Effector CD4-positive, alpha-beta T cell (primary cell): ENCODE measurements around the gene ELANE.
"Not testable (repeated sequence)": the region's sequence is repeated elsewhere in the genome, so short reads cannot be mapped to it uniquely, and the experiment has no call there.

Source experiments
- DNase-seq: peaks from one replicate; pipeline ENCODE4 v3.0.0-alpha.2; 2020

Gene ELANE

GRCh38 chr19:881385-882071 is 29.4 kb downstream of the ELANE start:
- no peak for DNase-seq

DNA sequence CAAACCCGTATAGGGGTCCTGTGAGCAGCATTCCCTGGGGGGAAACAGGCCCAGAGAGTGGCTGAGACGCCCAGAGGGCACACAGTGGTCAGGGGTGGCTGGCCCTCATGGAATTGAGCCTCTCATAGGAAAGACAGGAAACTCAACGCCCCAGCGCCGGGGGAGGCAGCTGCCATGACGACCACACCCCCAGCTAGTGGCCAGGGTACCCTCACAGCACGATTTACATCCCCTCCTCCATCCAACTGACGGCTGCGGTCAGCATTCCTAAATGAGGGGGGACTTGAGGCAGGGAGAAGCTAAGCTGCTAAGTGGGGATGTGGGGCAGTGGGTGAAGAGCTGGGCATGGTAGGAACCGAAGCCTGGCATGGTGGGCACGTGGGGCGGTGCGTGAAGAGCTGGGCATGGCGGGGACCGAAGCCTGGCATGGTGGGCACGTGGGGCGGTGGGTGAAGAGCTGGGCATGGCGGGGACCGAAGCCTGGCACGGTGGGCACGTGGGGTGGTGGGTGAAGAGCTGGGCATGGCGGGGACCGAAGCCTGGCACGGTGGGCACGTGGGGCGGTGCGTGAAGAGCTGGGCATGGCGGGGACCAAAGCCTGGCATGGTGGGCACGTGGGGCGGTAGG is 30.9 kb downstream of the ELANE start:
- DNase-seq, result no peak

- DNase-seq, result no peak
These were observed 31.6 kb downstream of the ELANE start for GRCh38 chr19:883661-884211.

- no peak for DNase-seq
These were observed 32.5 kb downstream of the ELANE start for GRCh38 chr19:884420-885211.

DNA sequence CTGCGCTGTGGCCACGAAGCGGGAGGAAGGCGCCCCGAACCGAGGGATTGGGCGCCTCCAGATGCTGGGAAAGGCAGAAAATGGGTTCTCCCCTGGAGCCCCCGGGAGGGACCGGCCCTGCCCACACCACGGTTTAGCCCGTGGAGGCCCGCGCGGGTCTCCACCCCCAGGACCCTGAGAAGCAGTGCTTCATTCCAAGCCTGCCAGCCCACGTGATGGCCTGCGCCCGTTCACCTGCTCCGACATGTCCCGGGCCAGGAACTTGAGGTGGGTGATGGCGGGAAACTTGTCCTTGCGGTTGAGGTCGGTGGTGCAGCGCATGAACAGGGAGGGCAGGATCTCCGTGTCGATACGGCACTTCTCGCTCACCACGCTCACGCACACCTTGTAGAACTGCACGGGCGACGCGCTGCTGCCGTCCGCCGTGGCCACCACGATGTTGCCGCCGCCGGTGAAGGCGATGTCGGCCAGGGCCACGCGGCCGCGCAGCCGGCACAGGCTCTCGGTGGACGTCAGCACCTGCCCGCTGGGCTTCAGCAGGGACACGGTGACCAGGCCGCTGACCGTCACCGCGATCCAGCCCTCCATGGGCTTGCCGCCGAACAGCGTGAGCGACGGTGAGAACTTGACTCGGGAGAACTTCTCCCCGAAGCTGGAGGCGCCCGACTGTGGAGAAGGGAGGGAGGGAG is 33.6 kb downstream of the ELANE start:
- DNase-seq, result no peak

DNA sequence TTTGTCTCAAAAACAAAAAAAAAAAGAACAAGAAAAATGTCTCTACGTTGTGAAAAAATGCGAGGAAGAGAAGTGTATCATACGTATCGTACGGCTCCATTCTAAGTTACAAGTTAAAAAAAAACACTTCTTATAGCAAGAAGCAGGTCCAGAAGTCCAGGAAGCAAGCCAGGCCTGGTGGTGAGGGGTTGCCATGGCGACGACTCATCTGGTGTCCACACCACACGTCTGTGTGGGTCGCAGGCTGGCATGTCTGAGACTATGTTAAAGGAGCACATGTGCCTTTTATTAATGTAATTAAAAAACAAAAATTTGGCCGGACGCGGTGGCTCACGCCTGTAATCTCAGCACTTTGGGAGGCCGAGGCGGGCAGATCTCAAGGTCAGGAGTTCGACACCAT is 35.0 kb downstream of the ELANE start:
- DNase-seq, result no peak

DNA sequence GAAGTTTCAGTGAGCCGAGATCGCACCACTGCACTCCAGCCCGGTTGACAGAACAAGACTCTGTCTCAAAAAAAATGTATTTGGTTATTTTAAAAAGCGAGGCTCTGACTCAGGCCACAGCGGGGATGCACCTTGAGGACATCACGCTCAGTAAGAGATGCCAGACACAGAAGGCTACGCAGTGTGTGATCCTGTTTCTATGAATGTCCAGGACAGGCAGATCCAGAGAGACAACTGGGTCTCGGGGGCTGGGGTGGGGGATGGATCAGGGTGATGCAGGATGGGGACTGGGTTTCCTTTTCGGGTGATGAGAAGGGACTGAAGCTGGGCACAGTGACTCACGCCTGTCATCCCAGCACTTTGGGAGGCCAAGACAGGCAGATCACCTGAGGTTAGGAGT is 35.5 kb downstream of the ELANE start:
- DNase-seq, result no peak

- peak; percentile 39 for DNase-seq
These were observed 36.7 kb downstream of the ELANE start for GRCh38 chr19:888581-889385.

GRCh38 chr19:889662-890295 is 37.7 kb downstream of the ELANE start:
- DNase-seq, result no peak

- no peak for DNase-seq
These were observed 38.7 kb downstream of the ELANE start for GRCh38 chr19:890831-891230.

DNA sequence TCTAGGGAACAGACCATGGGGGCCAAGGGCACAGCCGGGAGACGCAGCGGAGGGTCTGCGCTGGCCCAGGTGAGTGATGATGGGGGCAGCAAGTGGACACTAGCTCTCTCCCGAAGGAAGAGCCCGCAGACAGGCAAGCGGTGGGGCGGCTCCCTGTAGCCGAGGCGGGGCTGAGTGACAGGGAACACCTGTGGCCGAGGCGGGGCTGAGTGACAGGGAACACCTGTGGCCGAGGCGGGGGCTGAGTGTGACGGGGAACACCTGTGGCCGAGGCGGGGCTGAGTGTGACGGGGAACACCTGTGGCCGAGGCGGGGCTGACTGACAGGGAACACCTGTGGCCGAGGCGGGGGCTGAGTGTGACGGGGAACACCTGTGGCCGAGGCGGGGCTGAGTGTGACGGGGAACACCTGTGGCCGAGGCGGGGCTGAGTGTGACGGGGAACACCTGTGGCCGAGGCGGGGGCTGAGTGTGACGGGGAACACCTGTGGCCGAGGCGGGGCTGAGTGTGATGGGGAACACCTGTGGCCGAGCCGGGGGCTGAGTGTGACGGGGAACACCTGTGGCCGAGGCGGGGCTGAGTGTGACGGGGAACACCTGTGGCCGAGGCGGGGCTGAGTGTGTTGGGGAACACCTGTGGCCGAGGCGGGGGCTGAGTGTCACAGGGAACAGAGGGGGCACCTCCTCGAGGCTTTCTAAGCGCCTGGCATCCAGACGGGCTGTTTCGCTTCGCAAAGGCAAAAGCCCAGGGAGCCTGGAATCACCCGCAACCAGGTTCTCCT is 39.5 kb downstream of the ELANE start:
- DNase-seq, result not testable (repeated sequence)

- DNase-seq, result no peak
These were observed 40.3 kb downstream of the ELANE start for GRCh38 chr19:892243-892893.

DNA sequence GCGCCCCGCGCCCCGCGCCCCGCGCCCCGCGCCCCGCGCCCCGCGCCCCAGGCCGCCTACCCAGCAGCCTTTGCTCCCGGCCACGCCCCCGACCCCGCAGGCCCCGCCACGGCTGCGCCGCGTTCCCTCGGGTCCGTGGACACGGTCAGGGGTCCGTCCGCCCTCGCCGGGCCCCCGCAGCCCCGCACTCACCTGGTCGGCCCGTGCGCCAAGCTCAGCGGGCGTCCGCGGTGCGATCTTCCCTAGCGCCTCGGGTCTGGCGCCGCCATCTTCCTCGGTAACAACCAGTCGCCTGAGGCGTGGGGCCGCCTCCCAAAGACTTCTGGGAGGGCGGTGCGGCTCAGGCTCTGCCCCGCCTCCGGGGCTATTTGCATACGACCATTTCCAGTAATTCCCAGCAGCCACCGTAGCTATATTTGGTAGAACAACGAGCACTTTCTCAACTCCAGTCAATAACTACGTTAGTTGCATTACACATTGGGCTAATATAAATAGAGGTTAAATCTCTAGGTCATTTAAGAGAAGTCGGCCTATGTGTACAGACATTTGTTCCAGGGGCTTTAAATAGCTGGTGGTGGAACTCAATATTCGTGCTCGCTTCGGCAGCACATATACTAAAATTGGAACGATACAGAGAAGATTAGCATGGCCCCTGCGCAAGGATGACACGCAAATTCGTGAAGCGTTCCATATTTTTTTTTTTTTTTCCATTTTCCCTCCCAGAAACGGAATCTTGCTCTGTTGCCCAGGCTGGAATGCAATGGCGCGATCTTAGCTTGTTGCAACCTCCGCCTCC is 41.0 kb downstream of the ELANE start, which contains the start of the genes MED16 and RNU6-9:
Gene MED16, minus strand, starts transcription at position 294 of the 796 bp plus-strand sequence. CDS start 2,056 bp downstream, outside the sequence.
Gene RNU6-9, plus strand, starts transcription at position 591 of the 796 bp plus-strand sequence.
- DNase-seq, result peak; percentile 87

GRCh38 chr19:896434-896833 is 44.3 kb downstream of the ELANE start:
- no peak for DNase-seq

- no peak for DNase-seq
These were observed 44.9 kb downstream of the ELANE start for GRCh38 chr19:896999-897398.

DNA sequence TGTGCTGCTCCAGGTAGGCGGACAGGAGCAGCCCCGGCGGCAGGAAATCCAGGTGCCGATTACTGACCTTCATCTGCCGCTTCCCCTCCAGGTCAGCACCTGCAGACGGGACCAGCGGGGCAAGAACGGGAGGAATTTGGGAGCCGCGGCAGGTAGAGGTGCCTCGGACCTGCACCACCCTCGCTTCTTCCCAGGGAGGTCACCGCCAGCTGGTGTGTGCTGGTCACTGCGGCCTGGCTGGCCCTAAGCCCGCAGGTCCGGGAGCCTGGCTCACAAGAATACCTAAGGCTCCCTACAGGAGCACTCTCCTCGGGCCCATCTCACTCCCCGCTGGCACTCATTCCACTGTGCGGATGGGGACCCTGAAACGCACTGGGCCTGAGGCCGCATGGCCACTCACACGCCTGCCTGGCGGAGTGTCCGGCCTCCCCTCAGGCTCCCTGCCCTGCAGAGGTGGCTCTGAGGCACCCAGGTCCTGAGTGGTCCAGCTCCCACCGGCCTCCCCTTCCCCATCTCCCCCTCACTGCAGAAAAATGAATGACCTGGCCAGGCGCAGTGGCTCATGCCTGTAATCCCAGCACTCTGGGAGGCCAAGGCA is 45.4 kb downstream of the ELANE start:
- no peak for DNase-seq

DNA sequence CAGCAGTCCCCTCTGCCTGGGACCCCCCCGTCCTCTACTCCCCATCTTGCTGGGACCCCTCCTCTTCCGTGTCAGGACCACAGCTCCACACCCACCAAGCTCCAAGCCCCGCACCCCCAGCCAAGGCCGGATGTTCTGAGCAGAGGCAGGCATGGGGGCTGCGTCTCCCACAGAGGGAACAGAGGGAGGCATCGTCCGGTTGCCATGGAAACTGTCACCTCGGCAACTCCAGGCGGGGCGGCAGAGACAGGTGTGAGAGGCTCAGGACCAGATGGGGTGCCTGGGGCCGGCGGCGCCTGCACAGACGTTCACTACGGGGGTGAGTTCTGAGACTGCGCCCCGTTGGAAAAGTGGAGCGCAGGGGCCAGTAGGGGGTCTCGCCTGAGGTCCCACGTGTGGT is 46.6 kb downstream of the ELANE start:
- DNase-seq, result no peak

DNA sequence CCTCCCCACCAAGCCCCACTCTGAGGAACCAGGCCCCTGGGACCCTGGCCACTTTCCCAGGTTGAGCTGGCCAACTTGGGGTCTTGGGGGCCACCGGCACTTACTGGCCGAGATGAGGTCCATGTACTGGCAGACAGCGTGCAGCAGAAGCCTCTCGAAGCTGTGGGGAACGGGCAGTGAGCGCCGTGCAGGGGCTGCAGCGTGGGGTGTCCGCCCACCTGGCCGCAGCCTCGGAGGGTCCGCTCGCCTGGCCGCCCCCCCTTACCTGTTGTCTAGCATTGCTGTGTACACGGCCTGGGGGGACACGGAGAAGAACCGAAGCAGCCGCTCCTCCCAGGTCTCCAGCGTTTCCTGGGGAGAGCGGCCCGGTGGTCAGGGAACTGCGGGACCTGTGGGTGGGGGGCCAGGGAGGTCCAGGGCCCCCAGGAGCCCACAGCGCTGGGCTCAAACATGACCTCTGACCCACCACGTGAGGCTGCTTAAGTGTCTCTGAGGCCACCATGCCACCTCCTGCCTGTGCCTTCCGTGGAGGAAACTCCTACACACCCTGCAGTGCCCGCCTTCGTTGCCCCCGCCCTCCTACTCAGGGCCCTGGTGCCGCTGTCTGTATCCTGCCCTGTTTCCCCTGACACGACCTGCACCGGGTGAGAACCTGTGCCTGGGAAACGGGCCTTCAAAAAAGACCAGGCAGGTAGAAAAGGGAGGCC is 47.4 kb downstream of the ELANE start:
- no peak for DNase-seq
